SU-DHL-6 (cell line): ENCODE measurements around the gene DIP2C.

ENCODE experiments used
- H2AFZ ChIP-seq: fragments of 200-600 bp; sonication (generic); 2 replicates; pipeline ENCODE4 v1.6.1; 2014; ENCODE audit warnings: low read depth, mild to moderate bottlenecking, moderate library complexity, mixed read lengths, antibody characterized with exemption, low read length; ENCODE audit not compliant: severe bottlenecking
- H3F3A ChIP-seq: fragments of 200-600 bp; shearing (Covaris generic); 2 replicates; pipeline ENCODE4 v1.6.0; 2016; ENCODE audit warnings: antibody characterized with exemption, mild to moderate bottlenecking; ENCODE audit not compliant: insufficient read depth
- H3K27ac ChIP-seq: fragments of 200-600 bp; sonication (generic); 2 replicates; pipeline ENCODE4 v1.5.1; 2016; ENCODE audit warnings: low read depth, mild to moderate bottlenecking, low read length, moderate library complexity, mixed read lengths
- H3K27me3 ChIP-seq: fragments of 200-600 bp; sonication (generic), shearing (Covaris generic); 2 replicates; pipeline ENCODE4 v1.6.0; 2014; ENCODE audit warnings: mild to moderate bottlenecking, low read length
- H3K36me3 ChIP-seq: fragments of 200-600 bp; sonication (generic); 2 replicates; pipeline ENCODE4 v1.6.1; 2014; ENCODE audit warnings: mild to moderate bottlenecking, low read length, mixed read lengths
- H3K4me2 ChIP-seq: fragments of 300-600, 200-600 bp; shearing (Covaris generic), sonication (generic); 2 replicates; pipeline ENCODE4 v1.6.0; 2014; ENCODE audit warnings: low read length, low read depth, mild to moderate bottlenecking; ENCODE audit not compliant: poor library complexity, severe bottlenecking
- H3K4me3 ChIP-seq: fragments of 200-600 bp; sonication (generic); 2 replicates; pipeline ENCODE4 v1.5.1; 2014; ENCODE audit warnings: antibody characterized with exemption, low read length, mild to moderate bottlenecking, mixed read lengths; ENCODE audit not compliant: insufficient read depth, poor library complexity, severe bottlenecking
- H3K79me2 ChIP-seq: fragments of 200-600 bp; sonication (generic); 2 replicates; pipeline ENCODE4 v1.6.1; 2014; ENCODE audit warnings: mild to moderate bottlenecking, low read length, moderate library complexity; ENCODE audit not compliant: insufficient read depth
- H3K9ac ChIP-seq: fragments of 200-600 bp; sonication (generic); 2 replicates; pipeline ENCODE4 v1.7.0; 2014; ENCODE audit warnings: mild to moderate bottlenecking, low read length
- H3K9me2 ChIP-seq: fragments of 200-600 bp; sonication (generic); replicated peaks from 2 replicates; pipeline ENCODE4 v1.6.1; 2014; ENCODE audit warnings: low read length; ENCODE audit not compliant: insufficient read depth
- H3K9me3 ChIP-seq: fragments of 200-600 bp; sonication (generic); 2 replicates; pipeline ENCODE4 v1.6.1; 2014; ENCODE audit warnings: low read length, mixed read lengths; ENCODE audit not compliant: insufficient read depth
- H4K20me1 ChIP-seq: fragments of 200-600 bp; sonication (generic); 2 replicates; pipeline ENCODE4 v1.6.1; 2014; ENCODE audit warnings: low read depth, mild to moderate bottlenecking, antibody characterized with exemption, low read length, moderate library complexity, mixed read lengths
- EZH2phosphoT487 ChIP-seq: fragments of 200-600 bp; sonication (generic), shearing (Covaris generic); conservative IDR thresholded peaks from 2 replicates; pipeline ENCODE4 v1.6.1; 2018; ENCODE audit warnings: mild to moderate bottlenecking, antibody characterized with exemption, low read length, moderate library complexity, mixed read lengths
- TF ChIP-seq, protein P1 (sequence below): fragments of 200-600 bp; sonication (generic); IDR thresholded peaks from one replicate; pipeline ENCODE4 v1.5.1; 2017; ENCODE audit warnings: antibody characterized with exemption, mild to moderate bottlenecking, low read length, moderate library complexity; ENCODE audit not compliant: insufficient read depth, poor library complexity, severe bottlenecking

Gene DIP2C

DNA sequence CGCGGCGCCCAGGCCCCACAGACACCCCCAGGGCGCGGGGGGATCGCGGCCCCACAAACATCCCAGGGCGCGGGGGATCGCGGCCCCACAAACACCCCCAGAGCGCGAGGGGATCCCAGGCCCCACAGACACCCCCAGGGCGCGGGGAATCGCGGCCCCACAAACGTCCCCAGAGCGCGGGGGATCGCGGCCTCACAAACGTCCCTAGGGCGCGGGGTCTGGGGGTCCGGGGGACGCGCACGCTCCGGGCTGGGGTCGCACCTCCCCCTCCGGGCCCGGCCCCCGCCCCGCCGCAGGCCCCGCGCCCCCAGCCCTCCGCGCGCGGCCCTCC lies 382 bp downstream of the DIP2C start:
- H3K9ac ChIP-seq: no peak overlapping the region
- H3K9me3 ChIP-seq: no peaks in the 10 kb centered on the region
- no peaks in the 10 kb centered on the region for H3K36me3 ChIP-seq
- H2AFZ ChIP-seq: no peak overlapping the region
- H3K4me2 ChIP-seq: no peak overlapping the region
- H3K79me2 ChIP-seq: no peaks in the 10 kb centered on the region
- TF ChIP-seq EZH2phosphoT487: no peak
- TF ChIP-seq, protein P1, sequence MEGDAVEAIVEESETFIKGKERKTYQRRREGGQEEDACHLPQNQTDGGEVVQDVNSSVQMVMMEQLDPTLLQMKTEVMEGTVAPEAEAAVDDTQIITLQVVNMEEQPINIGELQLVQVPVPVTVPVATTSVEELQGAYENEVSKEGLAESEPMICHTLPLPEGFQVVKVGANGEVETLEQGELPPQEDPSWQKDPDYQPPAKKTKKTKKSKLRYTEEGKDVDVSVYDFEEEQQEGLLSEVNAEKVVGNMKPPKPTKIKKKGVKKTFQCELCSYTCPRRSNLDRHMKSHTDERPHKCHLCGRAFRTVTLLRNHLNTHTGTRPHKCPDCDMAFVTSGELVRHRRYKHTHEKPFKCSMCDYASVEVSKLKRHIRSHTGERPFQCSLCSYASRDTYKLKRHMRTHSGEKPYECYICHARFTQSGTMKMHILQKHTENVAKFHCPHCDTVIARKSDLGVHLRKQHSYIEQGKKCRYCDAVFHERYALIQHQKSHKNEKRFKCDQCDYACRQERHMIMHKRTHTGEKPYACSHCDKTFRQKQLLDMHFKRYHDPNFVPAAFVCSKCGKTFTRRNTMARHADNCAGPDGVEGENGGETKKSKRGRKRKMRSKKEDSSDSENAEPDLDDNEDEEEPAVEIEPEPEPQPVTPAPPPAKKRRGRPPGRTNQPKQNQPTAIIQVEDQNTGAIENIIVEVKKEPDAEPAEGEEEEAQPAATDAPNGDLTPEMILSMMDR: no peak
- no peaks in the 10 kb centered on the region for H4K20me1 ChIP-seq
- H3K9me2 ChIP-seq: no peaks in the 10 kb centered on the region
- H3K27ac ChIP-seq: no peak overlapping the region
- H3K27me3 ChIP-seq: no peaks in the 10 kb centered on the region
- H3F3A ChIP-seq: no peaks in the 10 kb centered on the region
- H3K4me3 ChIP-seq: no peak overlapping the region

DNA sequence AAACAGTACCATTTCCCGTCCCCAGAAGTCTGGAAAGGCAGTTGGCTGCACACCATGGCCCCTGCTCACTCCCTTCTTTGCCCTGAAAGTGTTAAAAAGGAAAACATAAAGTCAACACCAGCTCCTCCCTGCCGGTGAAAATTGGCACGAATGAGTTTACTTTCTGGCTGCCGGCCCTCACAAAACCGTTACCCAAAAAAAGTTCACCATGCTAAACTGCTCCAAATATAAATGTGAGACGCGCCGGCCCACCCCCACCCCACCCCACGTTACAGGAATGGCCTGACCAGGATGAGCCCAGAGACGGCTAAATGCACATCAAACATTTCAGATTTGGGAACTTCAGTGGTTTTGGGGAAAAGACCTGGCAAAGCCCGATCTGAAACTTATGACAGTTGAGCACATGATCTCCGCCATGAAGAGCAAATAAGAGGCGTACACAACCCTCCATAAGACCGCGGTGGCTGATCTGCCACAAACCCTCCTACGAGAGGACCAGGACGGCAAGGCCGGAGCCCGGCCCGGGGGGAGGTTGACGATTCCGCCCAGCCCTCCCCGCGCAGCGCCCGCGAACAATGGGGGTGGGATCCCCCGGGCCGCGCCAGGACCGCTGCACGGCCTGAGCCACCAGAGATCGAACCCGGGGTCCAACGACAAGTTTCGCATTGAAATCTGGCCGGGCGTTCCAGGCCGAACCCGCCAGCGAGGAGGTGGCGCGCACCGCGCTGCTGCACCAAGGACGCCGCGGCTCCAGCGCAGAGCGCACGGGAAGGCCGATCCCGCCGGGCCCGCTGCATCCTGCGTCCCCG lies 952 bp downstream of the DIP2C start:
- Histone ChIP-seq H3K27ac (no peak overlapping the region), H3F3A (no peaks in the 10 kb centered on the region), H3K36me3 (no peaks in the 10 kb centered on the region), H3K4me2 (no peak overlapping the region), H3K9me3 (no peaks in the 10 kb centered on the region), H3K27me3 (no peaks in the 10 kb centered on the region), H4K20me1 (no peaks in the 10 kb centered on the region), H3K9me2 (no peaks in the 10 kb centered on the region), H3K9ac (no peak overlapping the region), H3K79me2 (no peaks in the 10 kb centered on the region), H3K4me3 (no peak overlapping the region), H2AFZ (no peak overlapping the region)
- TF ChIP-seq, protein P1: no peak
- TF ChIP-seq EZH2phosphoT487: no peak

DNA sequence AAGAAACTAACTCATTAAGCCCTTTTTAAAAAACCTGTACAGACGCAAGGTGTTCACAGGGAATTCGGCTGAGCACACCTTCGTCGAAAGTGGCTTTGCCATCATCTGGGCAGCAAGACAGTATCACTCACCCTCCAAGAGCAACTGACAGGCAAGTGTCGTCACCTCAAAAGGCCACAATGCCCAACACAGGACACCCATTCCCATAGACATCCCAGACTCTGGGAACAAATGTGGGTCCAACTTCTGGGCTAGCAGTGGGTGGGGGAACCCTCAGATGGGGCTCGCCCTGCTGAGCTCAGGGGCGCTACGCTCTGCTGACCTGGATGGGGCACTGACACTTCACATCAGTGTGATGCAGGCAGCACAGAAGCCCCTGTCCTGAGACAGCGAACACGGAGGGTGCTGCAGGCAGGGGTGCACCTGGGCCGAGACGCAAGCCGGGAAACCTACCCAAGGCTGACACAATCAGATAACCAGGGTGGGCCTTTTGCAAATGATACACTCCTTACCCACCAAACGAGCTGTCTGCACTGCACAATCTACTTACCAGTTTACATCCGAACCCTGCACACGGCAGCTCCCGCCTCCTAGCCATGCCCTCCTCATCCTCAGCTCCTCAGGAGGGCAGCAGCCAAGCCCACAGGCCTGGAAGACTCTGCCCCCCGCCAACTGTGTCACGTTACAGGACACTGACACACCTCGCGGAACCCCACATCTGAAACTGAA lies 1.7 kb downstream of the DIP2C start:
- no peaks in the 10 kb centered on the region for H3K27me3 ChIP-seq
- H4K20me1 ChIP-seq: no peaks in the 10 kb centered on the region
- no peak overlapping the region for H3K27ac ChIP-seq
- H3K9me3 ChIP-seq: no peaks in the 10 kb centered on the region
- no peak overlapping the region for H2AFZ ChIP-seq
- H3K9ac ChIP-seq: no peak overlapping the region
- H3K9me2 ChIP-seq: no peaks in the 10 kb centered on the region
- no peaks in the 10 kb centered on the region for H3K79me2 ChIP-seq
- no peaks in the 10 kb centered on the region for H3F3A ChIP-seq
- H3K36me3 ChIP-seq: no peaks in the 10 kb centered on the region
- TF ChIP-seq, protein P1: no peak
- no peak for TF ChIP-seq EZH2phosphoT487
- H3K4me2 ChIP-seq: no peak overlapping the region
- no peak overlapping the region for H3K4me3 ChIP-seq
